DMS53 treated with DMSO at 0.1 percent for 48 hours (cell line): ENCODE measurements around the gene HBEGF.
"Not testable (repeated sequence)": the region's sequence is repeated elsewhere in the genome, so short reads cannot be mapped to it uniquely, and the experiment has no call there.

Experiments
- DNase-seq: peaks from one replicate; lab custom pipeline; 2025; ENCODE audit not compliant: unreplicated experiment; lab: John Stamatoyannopoulos, UW

HBEGF gene

GRCh38 chr5:140361901-140362300 is 15.5 kb upstream of the HBEGF start:
- no peak for DNase-seq

GRCh38 chr5:140360681-140361479 is 14.5 kb upstream of the HBEGF start:
- no peak for DNase-seq

DNA sequence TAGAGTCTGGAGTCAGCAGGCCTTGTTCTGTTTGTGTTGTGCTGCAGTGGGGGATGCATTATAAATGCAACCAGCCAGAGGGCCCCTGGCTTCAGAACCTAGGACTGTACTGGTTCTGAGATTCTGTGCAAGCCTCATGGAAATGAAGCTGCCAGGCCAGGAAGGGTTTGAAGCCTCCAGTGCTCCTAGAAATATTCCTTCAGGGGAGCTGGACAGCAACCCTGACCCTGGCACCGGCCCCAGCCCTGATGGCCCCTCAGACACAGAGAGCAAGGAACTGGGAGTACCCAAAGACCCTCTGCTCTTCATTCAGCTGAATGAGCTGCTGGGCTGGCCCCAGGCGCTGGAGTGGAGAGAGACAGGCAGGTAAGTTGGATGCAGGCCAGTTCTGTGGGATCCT is 13.7 kb upstream of the HBEGF start, which contains the start of gene SLC4A9:
TSS of gene SLC4A9 (plus strand) at position 94 of the 400 bp plus-strand sequence. CDS start at position 137, 43 bp downstream.
- DNase-seq, result no peak

DNA sequence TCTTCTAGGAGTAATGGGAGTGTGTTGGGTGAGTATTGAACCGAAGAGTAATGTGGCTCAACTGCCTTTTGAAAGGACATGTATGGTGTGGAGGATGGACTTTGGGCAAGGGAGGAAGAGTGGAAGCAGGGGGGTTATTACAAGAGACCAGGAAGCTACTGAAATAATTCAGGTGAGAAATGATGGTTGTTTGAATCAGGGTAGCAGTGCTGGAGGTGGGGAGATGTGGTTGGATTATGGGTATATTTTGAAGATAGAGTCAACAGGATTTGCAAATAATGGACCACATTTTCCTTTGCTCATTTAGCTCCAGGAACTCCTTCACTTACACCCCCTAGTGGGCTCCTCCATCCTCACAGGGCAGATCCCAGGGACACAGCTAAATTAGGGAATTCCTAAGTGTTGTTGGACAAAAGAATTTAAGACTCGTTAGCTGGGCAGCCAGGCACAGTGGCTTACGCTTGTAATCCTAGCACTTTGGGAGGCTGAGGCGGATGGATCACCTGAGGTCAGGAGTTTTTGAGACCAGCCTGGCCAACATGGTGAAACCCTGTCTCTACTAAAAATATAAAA is 12.4 kb upstream of the HBEGF start:
- DNase-seq, result no peak

GRCh38 chr5:140357726-140358093 is 11.3 kb upstream of the HBEGF start:
- DNase-seq, result peak; percentile 82

- DNase-seq, result no peak
These were observed 10.7 kb upstream of the HBEGF start for GRCh38 chr5:140356853-140357725.

- no peak for DNase-seq
These were observed 9.1 kb upstream of the HBEGF start for GRCh38 chr5:140355546-140355945.

- peak; percentile 61 for DNase-seq
These were observed 5.4 kb upstream of the HBEGF start for GRCh38 chr5:140351609-140352334.

DNA sequence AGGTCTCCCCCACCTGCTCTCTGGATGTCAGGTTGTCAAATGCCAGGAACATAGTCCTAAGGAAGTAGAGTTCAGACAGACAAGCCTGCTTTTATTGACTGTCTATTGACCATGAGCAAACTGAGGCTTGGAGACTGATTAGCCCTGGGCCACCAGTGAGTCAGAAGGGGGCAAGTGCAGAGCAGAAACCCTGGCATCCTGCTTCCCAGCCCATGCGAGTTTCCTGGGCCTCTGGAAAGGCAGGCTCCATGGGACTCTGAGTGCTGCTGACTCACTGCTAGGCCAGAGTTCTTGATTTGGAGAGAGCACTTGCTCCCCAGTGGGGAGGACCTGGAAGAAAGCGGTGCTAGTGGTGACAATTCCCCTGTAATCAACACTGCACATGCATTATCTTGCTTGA is 2.8 kb upstream of the HBEGF start:
- no peak for DNase-seq

- DNase-seq, result no peak
These were observed 1.7 kb upstream of the HBEGF start for GRCh38 chr5:140348104-140348503.

DNA sequence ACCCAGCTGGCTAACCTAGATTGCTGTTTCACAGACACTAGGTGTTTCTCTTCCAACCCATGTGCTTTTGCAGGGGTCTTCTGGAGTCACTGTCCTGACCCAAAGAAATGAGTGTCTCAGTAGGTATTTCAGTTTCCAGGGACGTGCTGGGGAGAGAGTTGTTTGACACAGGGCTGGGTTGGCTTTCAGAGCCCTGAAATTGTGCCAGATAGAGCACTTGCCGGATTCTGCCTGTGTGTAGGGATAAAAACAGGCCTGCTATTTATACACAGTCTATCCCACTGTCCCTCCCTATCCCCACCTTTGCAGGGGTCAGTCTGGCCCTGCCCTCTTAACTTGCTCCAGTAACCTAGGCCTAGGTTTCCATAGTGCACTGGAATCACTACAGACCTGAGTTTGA is 957 bp upstream of the HBEGF start:
- no peak for DNase-seq

DNA sequence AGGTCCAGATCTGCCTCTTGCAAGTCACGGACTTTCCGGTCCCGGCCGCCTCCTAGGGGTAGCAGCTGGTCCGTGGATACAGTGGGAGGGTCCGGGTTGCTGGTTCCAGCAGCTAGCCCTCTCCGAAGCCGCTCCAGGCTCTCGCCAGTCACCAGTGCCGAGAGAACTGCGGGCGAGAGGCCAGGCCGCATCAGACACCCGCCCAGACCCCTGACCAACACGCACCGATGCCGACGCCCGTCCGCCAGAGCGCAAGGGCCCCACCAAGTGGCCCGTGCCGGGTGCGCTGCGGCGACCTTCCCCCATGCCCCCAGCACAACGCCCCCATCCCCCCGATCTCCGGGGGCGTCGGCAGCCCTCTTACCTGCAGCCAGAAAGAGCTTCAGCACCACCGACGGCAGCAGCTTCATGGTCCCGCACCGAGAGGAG is 470 bp downstream of the HBEGF start:
- DNase-seq, result no peak

GRCh38 chr5:140344683-140345423 is 1.6 kb downstream of the HBEGF start:
- no peak for DNase-seq

DNA sequence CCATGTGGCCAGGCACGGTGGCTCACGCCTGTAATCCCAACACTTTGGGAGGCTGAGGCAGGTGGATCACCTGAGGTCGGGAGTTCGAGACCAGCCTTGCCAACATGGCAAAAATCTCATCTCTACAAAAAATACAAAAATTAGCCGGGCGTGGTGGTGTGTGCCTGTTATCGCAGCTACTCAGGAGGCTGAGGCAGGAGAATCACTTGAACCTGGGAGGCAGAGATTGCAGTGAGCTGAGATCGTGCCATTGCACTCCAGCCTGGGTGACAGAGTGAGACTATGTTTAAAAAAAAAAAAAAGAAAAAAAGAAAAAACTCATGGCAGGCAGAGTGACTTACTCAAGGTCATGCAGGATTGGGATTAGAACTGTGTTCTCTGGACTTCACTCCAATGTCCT is 2.6 kb downstream of the HBEGF start:
- not testable (repeated sequence) for DNase-seq

- DNase-seq, result no peak
These were observed 3.5 kb downstream of the HBEGF start for GRCh38 chr5:140342896-140343295.

DNA sequence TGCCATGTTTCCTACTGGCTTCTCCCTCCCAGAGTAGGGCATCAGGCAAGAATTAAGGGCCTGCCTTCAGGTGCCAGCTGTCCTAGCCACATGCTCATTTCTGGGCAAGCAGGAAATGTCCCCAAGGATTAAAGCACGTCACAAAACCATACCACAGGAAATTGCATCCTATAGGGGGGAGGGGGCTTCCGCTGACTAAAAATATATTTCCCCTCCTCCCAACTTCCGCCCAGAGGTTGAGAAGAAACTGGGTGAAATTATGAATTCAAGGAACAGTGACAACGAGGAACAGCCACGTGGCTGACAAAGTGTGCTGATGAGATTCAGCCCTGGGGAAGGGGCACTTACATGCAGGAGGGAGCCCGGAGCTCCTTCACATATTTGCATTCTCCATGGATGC is 4.1 kb downstream of the HBEGF start:
- no peak for DNase-seq

DNA sequence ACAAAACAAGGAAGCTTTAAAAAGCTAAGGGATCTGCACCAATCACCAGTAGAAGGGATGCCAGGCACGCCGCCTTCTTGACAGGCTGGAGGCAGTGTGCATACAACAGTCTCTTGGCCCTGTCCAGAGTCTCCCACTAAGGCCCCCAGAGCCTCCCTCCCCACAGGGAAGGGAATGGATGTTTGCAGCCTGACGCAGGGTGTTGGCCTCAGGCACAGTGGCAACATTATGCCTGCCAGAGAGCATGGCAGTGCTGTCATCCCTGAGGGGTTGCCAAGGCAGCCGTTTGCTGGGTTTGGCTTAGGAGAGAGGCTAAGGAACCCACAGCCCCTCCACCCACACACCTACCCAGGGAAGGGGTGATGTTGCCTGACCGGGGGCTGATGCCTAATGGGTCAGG is 4.8 kb downstream of the HBEGF start:
- no peak for DNase-seq

DNA sequence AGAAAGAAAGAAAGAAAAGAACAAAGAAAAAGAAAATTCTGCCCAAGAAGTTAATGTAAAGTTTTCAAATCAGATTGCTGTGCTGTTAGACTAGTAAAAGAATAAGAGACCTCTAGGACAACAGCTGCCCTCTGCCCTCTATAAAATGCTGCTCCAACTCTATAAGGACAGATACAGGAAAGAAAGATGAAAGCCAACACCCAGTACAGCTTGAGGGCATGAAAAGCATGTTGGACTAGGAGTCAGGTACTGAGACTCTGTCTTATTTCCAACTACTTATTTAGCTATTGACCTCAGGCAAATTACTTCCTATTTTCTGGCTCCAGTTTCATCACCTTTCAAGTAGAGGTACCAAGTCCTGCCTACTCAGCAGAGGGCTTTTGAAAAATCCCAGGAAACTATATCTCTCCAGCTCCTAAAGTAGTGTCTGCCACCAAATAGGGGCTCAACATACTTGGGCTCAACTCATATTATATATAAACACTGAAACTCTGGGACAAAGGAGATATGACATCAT is 5.7 kb downstream of the HBEGF start:
- DNase-seq, result no peak

DNA sequence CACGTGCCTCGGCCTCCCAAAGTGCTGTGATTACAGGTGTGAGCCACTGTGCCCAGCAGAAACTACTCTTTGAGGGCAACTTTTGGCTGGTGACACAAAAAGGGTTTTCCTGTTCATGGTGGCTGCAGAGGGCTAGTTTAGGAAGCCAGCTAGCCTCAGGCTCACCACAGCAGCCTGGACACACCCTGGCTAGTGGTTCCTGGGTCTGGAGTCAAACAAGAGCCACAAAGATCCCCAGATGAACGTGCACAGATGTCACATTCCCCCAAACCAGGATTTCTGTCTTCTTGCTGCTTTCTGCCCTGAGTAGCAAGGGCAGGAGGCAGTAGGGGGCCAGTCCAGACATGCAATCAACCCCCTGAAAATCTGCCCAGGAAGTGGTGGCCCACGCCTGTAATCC is 6.8 kb downstream of the HBEGF start:
- no peak for DNase-seq

- no peak for DNase-seq
These were observed 7.5 kb downstream of the HBEGF start for GRCh38 chr5:140338908-140339307.
